Inferior parietal cortex (tissue), 1 donor: Measurements from ENCODE around the gene FXR1.

ENCODE experiments used
- DNase-seq: peaks from one replicate; pipeline ENCODE4 v3.0.0-alpha.2; 2016; ENCODE audit errors: extremely low spot score

Gene FXR1

DNA sequence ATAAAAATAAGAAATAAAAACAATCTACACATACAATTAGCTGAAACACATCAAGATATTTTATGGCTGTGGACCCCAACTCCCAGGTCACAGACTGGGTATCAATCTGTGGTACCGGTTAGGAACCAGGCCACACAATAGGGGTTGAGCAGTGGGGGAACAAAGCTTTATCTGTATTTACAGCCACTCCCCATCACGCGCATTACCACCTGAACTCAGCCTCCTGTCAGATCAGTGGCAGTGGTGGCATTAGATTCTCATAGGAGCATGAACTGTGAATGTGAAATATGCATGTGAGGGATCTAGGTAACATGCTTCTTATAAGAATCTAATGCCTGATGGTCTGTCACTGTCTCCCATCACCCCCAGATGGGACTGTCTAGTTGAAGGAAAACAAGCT, 94.8 kb downstream of the FXR1 start:
- no peak for DNase-seq

DNA sequence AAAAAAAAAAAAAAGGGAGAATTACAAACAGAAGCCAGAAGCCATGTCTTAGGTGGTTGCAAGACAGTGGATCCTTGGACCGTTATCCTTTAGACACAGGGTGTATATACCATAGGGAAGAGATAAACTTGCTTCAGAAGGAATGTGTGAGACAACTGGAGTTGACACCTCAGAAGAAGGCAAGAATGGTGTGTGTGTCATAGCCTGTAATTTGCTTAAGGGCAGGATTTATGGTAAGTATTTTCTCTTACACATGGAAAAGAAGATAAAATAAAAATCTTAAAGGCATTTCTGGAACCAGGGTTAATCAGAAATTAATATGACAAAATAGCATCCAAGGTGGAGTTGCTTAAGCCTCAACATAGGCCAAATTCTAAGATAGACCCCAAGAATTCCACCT, 96.3 kb downstream of the FXR1 start:
- DNase-seq = no peak

DNA sequence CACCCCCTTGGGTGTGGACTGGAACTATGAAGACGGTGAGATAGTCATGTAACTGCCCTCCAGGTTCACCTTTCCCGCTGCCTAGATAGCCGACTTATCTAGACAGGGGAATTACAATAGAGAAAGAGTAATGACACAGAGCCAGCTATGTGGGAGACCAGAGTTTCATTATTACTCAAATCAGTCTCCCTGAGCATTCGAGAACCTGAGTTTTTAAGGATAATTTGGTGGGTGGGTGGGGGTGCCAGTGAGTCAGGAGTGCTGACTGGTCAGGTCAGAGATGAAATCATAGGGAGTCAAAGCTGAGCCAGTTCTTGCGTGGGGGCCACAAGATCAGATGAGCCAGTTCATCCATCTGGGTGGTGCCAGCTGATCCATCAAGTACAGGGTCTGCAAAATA, 96.8 kb downstream of the FXR1 start:
- no peak for DNase-seq

DNA sequence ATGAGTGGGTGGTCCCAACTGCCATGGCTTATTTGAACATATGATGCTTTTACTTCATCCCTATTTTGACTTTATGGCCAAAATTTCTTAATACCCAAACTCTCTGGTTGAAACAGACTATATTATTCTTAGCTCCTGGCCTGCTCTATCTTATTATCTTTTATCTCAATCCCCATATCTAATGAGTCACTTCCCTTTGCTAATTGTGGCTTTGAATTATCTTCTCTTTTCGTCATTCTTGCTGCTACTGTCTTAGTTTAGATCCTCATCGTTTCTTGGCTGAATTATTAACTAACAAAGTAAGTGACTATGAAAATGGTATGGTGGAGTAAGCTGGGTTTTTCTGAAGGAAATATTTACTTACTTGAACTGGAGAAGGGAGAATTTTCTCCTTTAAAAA, 105.2 kb downstream of the FXR1 start:
- no peak for DNase-seq

DNA sequence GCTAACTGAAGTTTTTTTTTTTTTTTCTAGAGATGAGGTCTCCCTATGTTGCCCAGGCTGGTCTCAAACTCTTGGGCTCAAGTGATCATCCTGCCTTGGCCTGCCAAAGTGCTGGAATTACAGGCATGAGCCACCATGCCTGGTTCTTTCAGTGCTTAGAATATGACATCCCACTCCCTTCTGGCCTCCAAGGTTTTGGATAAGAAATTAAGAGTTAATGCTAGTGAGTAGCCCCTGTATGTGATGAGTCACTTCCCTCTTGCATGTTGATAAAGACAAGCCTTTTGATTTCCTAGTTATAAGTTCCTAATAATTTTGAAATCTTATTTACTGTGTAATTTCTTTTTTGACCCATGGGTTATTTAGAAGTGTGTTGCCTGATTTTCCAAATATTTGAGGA, 112.7 kb downstream of the FXR1 start:
- DNase-seq = no peak

DNA sequence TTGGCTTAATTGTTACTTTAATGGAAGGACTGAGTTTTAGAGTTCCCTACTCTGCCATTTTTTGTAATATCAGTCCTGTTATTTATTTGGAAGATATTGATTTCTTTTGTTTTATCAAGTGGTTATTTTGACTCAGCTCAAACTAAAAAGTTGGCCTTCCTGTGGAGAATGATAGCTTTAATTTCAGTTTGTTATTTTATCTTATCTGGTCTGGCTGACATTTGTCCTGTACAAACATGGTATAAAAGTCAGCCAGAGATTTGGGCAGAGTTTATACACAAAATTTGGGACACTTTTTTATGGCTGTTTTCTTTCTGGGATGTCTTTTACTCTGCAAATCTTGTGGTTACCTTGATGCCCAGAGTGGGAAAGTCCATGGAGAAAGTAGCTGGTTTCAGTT, 118.5 kb downstream of the FXR1 start:
- DNase-seq = no peak
